Pancreas (tissue), 10 donors: ENCODE data around the gene JAM3. TPM values are rescaled to one million over a fixed set of nuclear protein-coding genes. Genes with fewer than 3 reads are reported as not detected.

ENCODE experiments used
- ATAC-seq, 4 donors: fragments of 200-7000 bp; cut with Tn5 transposase; one replicate each; pipeline versions ENCODE4 v1.8.0 to v1.9.1; 2020; ENCODE audit warnings: mild to moderate bottlenecking in 4 of 4, moderate library complexity in 4 of 4
- DNase-seq, 6 donors: peaks; one replicate each; pipeline ENCODE4 v3.0.0-alpha.2; 2020
- FAIRE-seq: peaks from 2 replicates; lab custom pipeline; 2012; peaks lifted over from hg19 to GRCh38; lab: Jason Lieb, UNC
- H3K27ac ChIP-seq, 4 donors: fragments of 200-600 bp; sonication (generic); 1 replicate in 3 of 4; 2 replicates in 1 of 4; pipeline versions ENCODE4 v1.5.0 to v1.8.0; 2020
- H3K27me3 ChIP-seq, 4 donors: fragments of 200-600 bp; one replicate each; pipeline ENCODE4 v1.8.0; 2021
- H3K36me3 ChIP-seq, 3 donors: fragments of 200-600 bp; sonication (generic) in 1 of 3; one replicate each; pipeline versions ENCODE4 v1.5.0 to v1.8.0; 2020 to 2021
- H3K4me1 ChIP-seq, 3 donors: fragments of 200-600 bp; one replicate each; pipeline ENCODE4 v1.8.0; 2021
- H3K4me3 ChIP-seq, 4 donors: fragments of 200-600 bp; sonication (generic) in 2 of 4; one replicate each; pipeline versions ENCODE4 v1.5.0 to v1.8.0; 2020 to 2021
- H3K9me3 ChIP-seq, 4 donors: fragments of 200-600 bp; one replicate each; pipeline ENCODE4 v1.8.0; 2021
- CTCF ChIP-seq, 4 donors: fragments of 200-600 bp; sonication (generic) in 3 of 4; IDR thresholded peaks; one replicate each; pipeline versions ENCODE4 v1.5.0 to v1.8.0; 2021; ENCODE audit warnings: antibody characterized with exemption in 4 of 4
- WGBS, 2 donors: extraction: QIAGEN DNeasy Blood & Tissue Kit; methylation state at CpG; one replicate each; pipeline ENCODE4 v1.1.7; 2013; 5-methylcytosine and 5-hydroxymethylcytosine counted together
- intact Hi-C, 3 donors: fragments of 100-400 bp; cut with DNase I; formaldehyde crosslinking; loops; one replicate each; pipeline versions ENCODE4 v1.11.1 to v1.14.2; 2022
- polyA plus RNA-seq, 2 donors: library from polyadenylated mRNA; stranded (reverse); fragments of 200-250 nt; gene quantifications; one replicate each; pipeline ENCODE4 v1.2.3, GENCODE V29; 2013
- total RNA-seq, 6 donors: library from RNA; stranded (reverse); fragmentation: NEBNext Ultra II Directional in 4 of 6; extraction: Animal tissue kit (Norgen Biotek cat#: 25700) in 4 of 6; gene quantifications; one replicate each; pipeline versions ENCODE4 v1.2.1 to v1.2.4, GENCODE V29; 2021 to 2023
- donor health status: healthy with polysubstance abuse.
- donor health status: DM: no; HTN: no; CAD: no; lungs with moderate emphysema.
- donor health status: DM: no; HTN: no; CAD: no.
- donor health status: control.
- donor health status: control.
- donor health status: Bipolar disorder and iron deficiency.
- donor health status: DM: yes; HTN: yes; CAD: no.
- donor health status: DM: no; HTN: no; CAD: no.
- donor health status: DM: no; HTN: no; CAD: no.
- donor health status: DM: yes; HTN: yes; CAD: no.

The JAM3 gene
- total and polyA plus RNA-seq, 8 donors, result 1.7 to 11.0 (median 4.2) TPM

GRCh38 chr11:134140961-134141490 is 72.2 kb downstream of the JAM3 start:
- DNase-seq (no peak), ATAC-seq (no peak), FAIRE-seq (no peak)
- intact Hi-C loops, result loop anchor here (5.0 to 10.0 kb wide), 2 partner anchors 214 to 216 kb away; no protein-coding TSS in a partner anchor
- no peak overlapping the region for H3K4me3 ChIP-seq
- WGBS, 2 donors, result 81 to 89% methylated on average over 7 of the region's 7 CpGs
- H3K9me3 ChIP-seq, result no peaks in the 10 kb centered on the region
- no peak overlapping the region for H3K27ac ChIP-seq
- H3K36me3 ChIP-seq, result no peaks in the 10 kb centered on the region
- no peaks in the 10 kb centered on the region for H3K27me3 ChIP-seq
- no peak for TF ChIP-seq CTCF (IDR thresholded peaks at IDR 0.05)
- H3K4me1 ChIP-seq, result no peaks in the 10 kb centered on the region

DNA sequence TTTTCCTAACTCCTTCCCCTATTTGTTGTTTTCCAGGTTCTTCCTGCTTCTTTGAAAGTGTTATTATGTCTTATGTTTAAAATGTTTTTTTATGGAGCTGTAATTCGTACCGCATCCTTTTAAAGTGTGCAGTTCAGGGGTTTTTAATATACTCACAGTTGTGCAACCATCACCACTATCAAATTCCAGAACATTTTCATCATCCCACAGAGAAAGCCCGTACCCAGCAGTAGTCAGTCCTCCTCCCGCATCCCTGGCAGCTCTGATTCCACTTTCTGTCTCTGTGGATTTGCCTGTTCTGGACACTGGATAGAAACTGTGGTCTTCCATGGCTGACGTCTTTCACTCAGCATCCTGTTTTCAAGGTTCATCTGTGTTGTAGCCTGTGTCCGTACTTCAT is 73.7 kb downstream of the JAM3 start:
- Histone ChIP-seq H3K36me3 (no peaks in the 10 kb centered on the region), H3K4me3 (no peak overlapping the region), H3K4me1 (no peaks in the 10 kb centered on the region), H3K27me3 (no peaks in the 10 kb centered on the region), H3K27ac (no peak overlapping the region), H3K9me3 (no peaks in the 10 kb centered on the region)
- 94 to 99% methylated on average over 6 of the region's 6 CpGs for WGBS, 2 donors
- DNase-seq (no peak), FAIRE-seq (no peak), ATAC-seq (no peak)
- TF ChIP-seq CTCF (IDR thresholded peaks at IDR 0.05), result no peak
- intact Hi-C loops, result loop anchor here (5.0 to 10.0 kb wide), 2 partner anchors 215 to 218 kb away; no protein-coding TSS in a partner anchor

DNA sequence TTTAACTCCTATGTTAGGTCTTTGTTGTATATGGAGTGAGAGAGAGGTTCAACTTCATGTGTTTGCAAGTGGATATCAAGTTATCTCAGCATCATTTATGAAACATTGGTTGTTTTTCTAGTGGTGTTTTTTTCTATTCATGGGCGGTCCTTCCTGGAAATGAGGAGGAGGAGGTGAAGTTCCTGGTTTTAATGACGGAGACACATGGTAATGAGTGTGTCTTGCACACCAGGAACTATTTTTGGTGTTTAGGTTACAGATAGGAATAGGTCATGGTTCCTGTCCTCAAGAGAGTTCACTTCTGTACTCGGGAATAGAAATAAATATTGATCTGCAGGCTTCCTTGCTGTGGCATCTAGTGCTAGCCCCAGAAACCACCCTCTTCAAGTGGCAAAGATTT is 74.9 kb downstream of the JAM3 start:
- Histone ChIP-seq H3K27ac (no peak overlapping the region), H3K27me3 (no peaks in the 10 kb centered on the region), H3K4me3 (no peak overlapping the region), H3K4me1 (no peaks in the 10 kb centered on the region), H3K9me3 (no peaks in the 10 kb centered on the region), H3K36me3 (no peaks in the 10 kb centered on the region)
- WGBS, 2 donors, result 76 to 86% methylated on average over 3 of the region's 3 CpGs
- no peak for FAIRE-seq
- DNase-seq, result no peak
- no peak for TF ChIP-seq CTCF (IDR thresholded peaks at IDR 0.05)
- intact Hi-C loops, result loop anchor here (5.0 to 10.0 kb wide), 2 partner anchors 216 to 219 kb away; no protein-coding TSS in a partner anchor
- ATAC-seq, result no peak

- H3K27ac ChIP-seq, result no peak overlapping the region
- DNase-seq (no peak), FAIRE-seq (no peak), ATAC-seq (no peak)
- H3K27me3 ChIP-seq, result no peaks in the 10 kb centered on the region
- no peak overlapping the region for H3K4me3 ChIP-seq
- 88 to 89% methylated on average over 5 of the region's 5 CpGs for WGBS, 2 donors
- TF ChIP-seq CTCF (IDR thresholded peaks at IDR 0.05), result no peak
- intact Hi-C loops, result loop anchor here (5.0 to 10.0 kb wide), 2 partner anchors 217 to 220 kb away; no protein-coding TSS in a partner anchor
- H3K36me3 ChIP-seq, result no peaks in the 10 kb centered on the region
- H3K4me1 ChIP-seq, result no peaks in the 10 kb centered on the region
- H3K9me3 ChIP-seq, result no peaks in the 10 kb centered on the region
Observed at GRCh38 chr11:134144744-134145143, 75.9 kb downstream of the JAM3 start.

DNA sequence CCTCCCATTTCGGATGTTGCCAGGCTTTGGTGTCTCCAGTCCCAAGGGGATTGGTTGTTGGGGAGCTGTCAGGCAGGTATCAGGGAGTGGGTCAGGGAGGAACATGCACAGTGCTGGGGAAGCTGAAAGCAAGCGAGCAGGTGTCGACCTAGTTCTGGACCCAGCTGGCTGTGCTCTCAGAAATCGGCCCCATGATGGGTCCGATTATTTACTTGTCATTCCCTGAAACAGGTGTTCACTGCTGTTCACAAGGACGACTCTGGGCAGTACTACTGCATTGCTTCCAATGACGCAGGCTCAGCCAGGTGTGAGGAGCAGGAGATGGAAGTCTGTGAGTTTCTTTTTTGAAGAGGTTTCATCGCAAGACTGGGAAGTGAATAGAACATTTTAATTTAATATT is 76.8 kb downstream of the JAM3 start:
- Histone ChIP-seq H3K36me3 (peaks cover 0 to 3% (median 3%) of the 10 kb centered on the region in 3 donors), H3K27me3 (no peaks in the 10 kb centered on the region), H3K4me1 (no peaks in the 10 kb centered on the region), H3K4me3 (no peak overlapping the region), H3K9me3 (no peaks in the 10 kb centered on the region), H3K27ac (no peak overlapping the region)
- no peak for FAIRE-seq
- 37 to 41% methylated on average over 8 of the region's 8 CpGs for WGBS, 2 donors
- ATAC-seq, result peak; percentile 67 to 94 (median 90)
- TF ChIP-seq CTCF (IDR thresholded peaks at IDR 0.05), result no peak
- peak in 3 of 6 donors; percentile 40 to 53 (median 48) for DNase-seq
- intact Hi-C loops, result loop anchor here in 2 of 3 donors (10.0 kb wide), 1 partner anchor 221 kb away; no protein-coding TSS in a partner anchor
